ENCODE data around the gene CACNA1G. TPM values are rescaled to one million over a fixed set of nuclear protein-coding genes. Genes with fewer than 3 reads are reported as not detected.

Gene CACNA1G
- not detected in 2 replicates for total RNA-seq

DNA sequence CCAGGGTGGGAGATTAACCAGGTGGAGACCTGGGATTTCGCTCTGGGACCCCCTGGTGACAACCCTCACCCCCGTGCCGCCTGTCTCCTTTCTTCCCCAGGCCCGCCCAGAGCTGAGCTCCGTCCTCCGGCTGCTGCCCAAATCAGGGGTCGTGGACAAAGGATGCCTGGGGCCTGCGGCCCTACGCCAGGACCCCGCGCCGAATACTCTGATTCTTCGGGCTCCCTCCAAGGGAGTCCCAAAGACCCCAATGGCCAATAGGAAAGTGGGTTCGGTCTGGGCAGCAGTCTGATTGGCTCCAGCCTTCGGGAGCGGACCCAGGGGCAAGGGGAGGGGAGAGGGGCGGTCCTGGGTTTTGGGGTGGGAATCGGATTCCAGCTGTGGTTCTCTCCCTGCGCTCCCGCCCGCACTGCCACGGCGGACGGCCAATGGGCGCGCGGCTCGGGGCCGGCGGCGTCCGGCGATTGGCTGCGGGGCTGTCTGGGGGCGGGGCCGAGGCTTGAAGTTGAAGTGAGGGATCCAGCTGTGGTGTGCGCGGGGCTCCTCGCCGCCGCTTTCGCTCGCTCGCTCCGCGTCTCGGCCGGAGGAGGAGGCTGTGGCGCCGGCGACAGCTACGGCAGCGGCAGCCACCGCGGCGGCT, at the start of gene CACNA1G:
Gene CACNA1G (plus strand): TSS at position 531 of the 640 bp plus-strand sequence. CDS start 745 bp downstream, outside the sequence.
- peak within 1 kb of the TSS; percentile 31 for H3K4me3 ChIP-seq (ENCODE audit: low read depth, low read length)
- DNase-seq (ENCODE audit: low read depth) = no peak
- TF ChIP-seq, protein P1, sequence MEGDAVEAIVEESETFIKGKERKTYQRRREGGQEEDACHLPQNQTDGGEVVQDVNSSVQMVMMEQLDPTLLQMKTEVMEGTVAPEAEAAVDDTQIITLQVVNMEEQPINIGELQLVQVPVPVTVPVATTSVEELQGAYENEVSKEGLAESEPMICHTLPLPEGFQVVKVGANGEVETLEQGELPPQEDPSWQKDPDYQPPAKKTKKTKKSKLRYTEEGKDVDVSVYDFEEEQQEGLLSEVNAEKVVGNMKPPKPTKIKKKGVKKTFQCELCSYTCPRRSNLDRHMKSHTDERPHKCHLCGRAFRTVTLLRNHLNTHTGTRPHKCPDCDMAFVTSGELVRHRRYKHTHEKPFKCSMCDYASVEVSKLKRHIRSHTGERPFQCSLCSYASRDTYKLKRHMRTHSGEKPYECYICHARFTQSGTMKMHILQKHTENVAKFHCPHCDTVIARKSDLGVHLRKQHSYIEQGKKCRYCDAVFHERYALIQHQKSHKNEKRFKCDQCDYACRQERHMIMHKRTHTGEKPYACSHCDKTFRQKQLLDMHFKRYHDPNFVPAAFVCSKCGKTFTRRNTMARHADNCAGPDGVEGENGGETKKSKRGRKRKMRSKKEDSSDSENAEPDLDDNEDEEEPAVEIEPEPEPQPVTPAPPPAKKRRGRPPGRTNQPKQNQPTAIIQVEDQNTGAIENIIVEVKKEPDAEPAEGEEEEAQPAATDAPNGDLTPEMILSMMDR (conservative IDR thresholded peaks at IDR 0.05; ENCODE audit: low read depth, low read length) = no peak

DNA sequence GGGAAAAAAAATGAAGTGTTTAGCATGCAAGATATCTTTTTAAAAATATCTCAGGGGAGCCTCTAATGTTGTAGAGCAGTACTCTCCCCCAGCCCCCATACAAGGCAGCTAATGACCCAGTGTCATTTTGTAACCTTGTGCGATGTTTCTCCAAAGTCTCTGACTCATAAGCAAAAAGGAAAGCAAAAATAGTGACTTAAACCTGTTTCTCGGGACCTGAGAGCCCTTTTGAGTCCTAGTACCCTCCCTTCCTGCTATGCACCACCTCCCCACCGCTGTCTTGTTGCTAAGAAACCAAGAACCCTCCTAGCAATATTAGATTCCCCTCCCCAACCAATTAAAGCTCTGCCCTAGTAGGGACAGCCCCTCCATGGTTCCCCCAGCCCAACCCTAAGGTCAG, 49.5 kb upstream of the CACNA1G start:
- TF ChIP-seq, protein P1 (conservative IDR thresholded peaks at IDR 0.05; ENCODE audit: low read depth, low read length) = no peak
- no peak for DNase-seq (ENCODE audit: low read depth)
- no peak overlapping the region for H3K4me3 ChIP-seq (ENCODE audit: low read depth, low read length)

DNA sequence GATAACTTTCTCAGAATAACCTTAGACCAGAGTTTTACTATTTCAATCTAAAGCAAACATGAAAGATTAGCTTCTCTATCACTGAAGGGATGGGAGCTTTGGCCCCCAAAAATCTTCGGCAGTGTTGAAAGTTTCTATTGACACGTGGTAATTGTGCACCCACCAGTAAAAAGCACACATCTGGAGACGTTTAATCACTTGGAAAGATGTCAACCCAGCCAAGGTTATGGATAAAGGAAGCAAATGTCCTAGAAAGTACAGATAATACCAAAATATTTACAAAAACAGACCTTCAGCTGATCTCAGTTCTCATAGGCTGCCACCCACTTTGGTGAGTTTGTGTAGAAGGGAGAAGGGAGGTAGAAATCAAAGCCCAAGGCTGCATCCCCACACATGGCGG, 47.0 kb upstream of the CACNA1G start:
- H3K4me3 ChIP-seq (ENCODE audit: low read depth, low read length) = no peak overlapping the region
- no peak for DNase-seq (ENCODE audit: low read depth)
- TF ChIP-seq, protein P1 (conservative IDR thresholded peaks at IDR 0.05; ENCODE audit: low read depth, low read length) = no peak

DNA sequence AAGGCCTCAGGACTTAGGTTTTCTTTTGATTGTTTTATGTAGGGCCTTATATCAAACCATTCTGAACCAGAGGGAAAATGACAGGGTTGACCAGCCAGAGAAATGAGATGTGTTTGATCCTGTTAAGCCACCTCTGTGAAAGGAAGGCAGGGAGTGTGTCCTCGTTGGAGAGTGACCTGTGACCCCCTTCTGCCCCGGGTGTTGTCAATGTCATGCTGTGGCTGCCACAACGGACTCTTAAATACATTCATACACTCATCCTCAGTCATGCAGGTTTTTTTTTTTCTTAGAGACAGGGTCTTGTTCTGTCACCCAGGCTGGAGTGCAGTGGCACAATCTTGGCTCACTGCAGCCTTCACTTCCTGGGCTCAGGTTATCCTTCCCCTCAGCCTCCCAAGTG, 46.1 kb upstream of the CACNA1G start:
- H3K4me3 ChIP-seq (ENCODE audit: low read depth, low read length) = no peak overlapping the region
- TF ChIP-seq, protein P1 (conservative IDR thresholded peaks at IDR 0.05; ENCODE audit: low read depth, low read length) = no peak
- no peak for DNase-seq (ENCODE audit: low read depth)

DNA sequence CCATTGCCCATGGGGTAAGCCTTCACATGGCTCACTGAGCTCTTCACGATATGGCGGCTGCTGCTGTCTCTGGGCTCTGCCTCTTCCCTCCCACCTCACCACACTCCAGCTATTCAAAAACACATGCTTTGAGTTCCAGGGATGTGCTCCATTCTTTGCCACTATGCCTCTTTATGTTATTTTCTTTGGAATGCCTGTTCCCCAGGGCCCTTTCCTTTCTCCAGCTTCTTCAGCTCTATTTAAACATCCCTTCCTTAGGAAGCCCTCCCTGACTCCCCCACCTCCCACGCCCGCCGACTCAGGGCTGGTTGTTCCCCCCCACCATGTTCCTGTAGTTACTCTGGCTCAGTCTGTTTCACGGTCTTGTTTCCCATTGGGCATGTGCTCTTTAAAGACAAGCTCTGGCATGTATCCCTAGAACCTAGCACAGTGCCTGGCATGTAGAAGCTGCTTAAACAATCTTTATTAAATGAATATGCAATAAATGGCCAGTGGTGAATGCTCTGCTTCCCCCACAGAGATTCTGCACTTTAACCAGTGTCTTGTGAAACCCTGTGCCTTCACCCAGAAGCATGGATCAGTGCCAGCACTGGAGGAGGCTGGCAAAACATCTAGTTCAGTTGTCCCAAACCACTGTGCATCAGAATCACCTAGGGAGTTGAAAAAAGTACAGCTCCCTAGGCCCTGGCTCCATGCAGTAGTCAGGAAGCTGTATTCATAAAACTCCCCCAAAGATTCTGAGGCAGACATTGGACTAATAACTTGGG, 45.4 kb upstream of the CACNA1G start:
- H3K4me3 ChIP-seq (ENCODE audit: low read depth, low read length) = no peak overlapping the region
- TF ChIP-seq, protein P1 (conservative IDR thresholded peaks at IDR 0.05; ENCODE audit: low read depth, low read length) = no peak
- peak; percentile 35 for DNase-seq (ENCODE audit: low read depth)

- no peak for DNase-seq (ENCODE audit: low read depth)
- H3K4me3 ChIP-seq (ENCODE audit: low read depth, low read length) = no peak overlapping the region
- TF ChIP-seq, protein P1 (conservative IDR thresholded peaks at IDR 0.05; ENCODE audit: low read depth, low read length) = no peak
Observed at GRCh38 chr17:50517011-50517410, 43.5 kb upstream of the CACNA1G start.

All from epithelial cell of proximal tubule (primary cell).